Fibroblast of mammary gland (primary cell): ENCODE data around the gene HIBCH.

Source experiments
- DNase-seq: peaks from one replicate; pipeline ENCODE4 v3.0.0-alpha.2; 2010; ENCODE audit warnings: low read depth
- H3K4me3 ChIP-seq: 2 replicates; pipeline ENCODE4 v1.5.1; 2011; ENCODE audit warnings: low read depth, mild to moderate bottlenecking, low read length, moderate library complexity; ENCODE audit not compliant: control insufficient read depth
- TF ChIP-seq, protein P1 (sequence below): conservative IDR thresholded peaks from 2 replicates; pipeline ENCODE4 v1.5.1; 2011; ENCODE audit warnings: low read depth, low read length, inconsistent platforms; ENCODE audit not compliant: control insufficient read depth, insufficient read depth

Gene HIBCH

GRCh38 chr2:190352668-190353536, 33.3 kb upstream of the HIBCH start:
- peak; percentile 33 for DNase-seq
- TF ChIP-seq, protein P1, sequence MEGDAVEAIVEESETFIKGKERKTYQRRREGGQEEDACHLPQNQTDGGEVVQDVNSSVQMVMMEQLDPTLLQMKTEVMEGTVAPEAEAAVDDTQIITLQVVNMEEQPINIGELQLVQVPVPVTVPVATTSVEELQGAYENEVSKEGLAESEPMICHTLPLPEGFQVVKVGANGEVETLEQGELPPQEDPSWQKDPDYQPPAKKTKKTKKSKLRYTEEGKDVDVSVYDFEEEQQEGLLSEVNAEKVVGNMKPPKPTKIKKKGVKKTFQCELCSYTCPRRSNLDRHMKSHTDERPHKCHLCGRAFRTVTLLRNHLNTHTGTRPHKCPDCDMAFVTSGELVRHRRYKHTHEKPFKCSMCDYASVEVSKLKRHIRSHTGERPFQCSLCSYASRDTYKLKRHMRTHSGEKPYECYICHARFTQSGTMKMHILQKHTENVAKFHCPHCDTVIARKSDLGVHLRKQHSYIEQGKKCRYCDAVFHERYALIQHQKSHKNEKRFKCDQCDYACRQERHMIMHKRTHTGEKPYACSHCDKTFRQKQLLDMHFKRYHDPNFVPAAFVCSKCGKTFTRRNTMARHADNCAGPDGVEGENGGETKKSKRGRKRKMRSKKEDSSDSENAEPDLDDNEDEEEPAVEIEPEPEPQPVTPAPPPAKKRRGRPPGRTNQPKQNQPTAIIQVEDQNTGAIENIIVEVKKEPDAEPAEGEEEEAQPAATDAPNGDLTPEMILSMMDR = no peak
- H3K4me3 ChIP-seq = no peak overlapping the region

DNA sequence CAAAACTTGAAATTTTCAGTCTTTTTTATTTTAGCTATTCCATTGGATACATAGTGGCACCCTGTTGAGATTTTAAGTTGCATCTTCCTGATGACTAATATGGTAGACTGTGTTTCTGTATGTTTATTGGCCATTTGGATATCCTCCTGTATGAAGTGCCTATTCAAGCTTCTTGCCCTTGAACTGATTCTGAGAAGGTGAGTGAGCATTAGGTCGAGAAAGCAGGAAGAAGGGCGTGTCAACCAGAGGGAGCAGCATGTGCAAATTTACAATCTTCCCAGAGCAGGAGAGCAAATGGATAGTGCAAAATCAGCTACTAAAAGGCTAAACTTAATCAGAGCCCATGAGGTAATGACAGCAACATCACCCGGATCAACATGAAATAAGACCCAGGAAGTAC, 32.3 kb upstream of the HIBCH start:
- DNase-seq = no peak
- no peak overlapping the region for H3K4me3 ChIP-seq
- TF ChIP-seq, protein P1 = no peak

- TF ChIP-seq, protein P1 = no peak
- DNase-seq = no peak
- H3K4me3 ChIP-seq = no peak overlapping the region
Measured at GRCh38 chr2:190350371-190350770, 30.7 kb upstream of the HIBCH start.

DNA sequence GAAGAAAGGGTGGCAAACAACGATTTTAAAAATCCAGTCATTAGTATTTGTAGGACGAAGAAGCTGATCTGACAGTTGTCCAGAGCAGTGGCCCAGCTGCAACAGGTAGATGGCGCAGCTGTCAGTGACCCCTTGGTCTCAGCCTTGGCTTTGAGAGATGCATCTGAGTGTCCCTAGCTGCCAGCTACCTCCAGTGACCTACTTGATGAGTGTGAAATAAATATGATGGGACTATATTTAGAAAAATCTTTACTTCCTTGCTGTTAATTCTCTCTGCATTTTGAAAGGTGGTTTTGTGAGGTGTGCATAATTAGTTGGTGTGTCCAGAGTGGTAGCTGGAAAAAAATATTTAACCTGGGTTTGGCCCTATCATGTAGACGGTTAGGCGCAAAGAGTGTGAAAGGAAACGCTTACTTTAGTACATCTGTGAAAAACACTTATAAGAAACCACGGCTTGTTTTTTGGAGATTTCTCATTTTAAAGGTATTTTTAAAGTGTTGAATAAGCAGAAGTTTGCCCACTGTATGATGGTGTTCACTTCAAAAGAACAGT, 24.7 kb upstream of the HIBCH start:
- TF ChIP-seq, protein P1 = peak; percentile 22
- H3K4me3 ChIP-seq = peak overlapping the region; percentile 71
- DNase-seq = peak; percentile 34

DNA sequence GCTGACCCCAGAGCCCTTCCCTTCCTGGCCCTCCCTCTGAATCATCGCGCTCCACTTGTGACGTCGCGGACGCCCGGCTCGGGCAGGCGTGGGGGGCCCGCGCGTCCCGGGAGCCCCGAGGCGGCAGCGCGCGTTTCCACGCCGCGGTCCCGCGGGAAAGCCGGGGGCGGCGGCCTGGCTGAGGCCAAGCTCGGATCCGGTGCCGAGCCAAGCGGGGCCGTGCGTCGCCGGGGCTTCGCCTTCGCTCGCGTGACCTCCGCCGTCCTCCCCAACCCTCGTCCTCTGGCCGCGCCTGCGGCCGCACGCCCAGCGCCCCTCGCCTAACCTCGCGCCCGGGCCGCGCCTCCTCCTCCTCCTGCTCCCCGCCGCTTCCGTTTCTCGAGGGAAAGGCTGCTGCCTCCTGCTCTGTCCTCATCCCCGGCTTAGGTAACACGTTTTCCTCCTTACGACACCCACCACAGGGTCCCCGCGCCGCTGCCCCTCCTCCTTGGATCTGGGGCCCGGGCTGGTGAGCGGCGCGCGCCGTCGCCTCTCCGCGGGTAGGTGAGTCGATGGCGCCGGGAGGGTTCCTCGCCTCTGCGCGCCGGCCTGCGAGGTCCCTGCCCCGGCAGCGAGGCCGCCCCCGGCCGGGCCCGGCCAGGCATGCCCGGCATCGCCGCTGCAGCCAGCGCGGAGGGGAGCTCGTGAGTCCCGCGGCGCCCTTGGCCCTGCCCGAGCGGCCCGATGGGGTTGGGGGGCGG, 24.1 kb upstream of the HIBCH start, which contains the start of gene INPP1:
Gene INPP1 (plus strand): TSS at position 54 of the 740 bp plus-strand sequence. CDS start 16,514 bp downstream, outside the sequence.
- peak; percentile 69 for DNase-seq
- TF ChIP-seq, protein P1 = no peak
- peak within 1 kb of the TSS; percentile 71 for H3K4me3 ChIP-seq

- H3K4me3 ChIP-seq = peak overlapping the region; percentile 71
- TF ChIP-seq, protein P1 = no peak
- no peak for DNase-seq
Measured at GRCh38 chr2:190343089-190343535, 23.5 kb upstream of the HIBCH start.
